HG02840 (cell line): ENCODE data around the gene PAQR4.

Experiments used
- ATAC-seq: cut with Tn5 transposase; IDR thresholded peaks from one replicate; pipeline ENCODE4 v1.9.1; 2021; ENCODE audit warnings: mild to moderate bottlenecking, moderate library complexity, moderate number of reproducible peaks; ENCODE audit not compliant: unreplicated experiment, low FRiP score

The PAQR4 gene

DNA sequence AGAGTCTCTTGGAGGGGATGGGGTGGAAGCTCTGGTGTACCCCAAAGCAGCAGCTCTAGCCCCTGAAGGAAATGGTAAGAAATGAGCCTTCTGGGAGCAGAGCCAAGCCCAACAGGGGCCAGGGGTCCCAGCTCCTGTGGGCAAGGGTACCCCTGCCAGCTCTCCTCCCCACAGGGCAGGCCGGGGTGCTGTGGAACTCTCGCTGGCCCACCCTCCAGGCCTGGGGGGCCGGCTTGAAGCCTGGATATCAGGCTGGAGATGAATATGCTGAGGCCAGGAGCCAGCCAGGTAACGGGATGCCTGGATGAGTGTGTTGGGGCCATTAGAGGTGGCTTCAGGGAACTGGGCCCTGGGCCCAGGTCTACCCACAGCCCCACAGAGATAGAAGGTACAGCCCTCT, 31.4 kb downstream of the PAQR4 start:
- no peak for ATAC-seq

DNA sequence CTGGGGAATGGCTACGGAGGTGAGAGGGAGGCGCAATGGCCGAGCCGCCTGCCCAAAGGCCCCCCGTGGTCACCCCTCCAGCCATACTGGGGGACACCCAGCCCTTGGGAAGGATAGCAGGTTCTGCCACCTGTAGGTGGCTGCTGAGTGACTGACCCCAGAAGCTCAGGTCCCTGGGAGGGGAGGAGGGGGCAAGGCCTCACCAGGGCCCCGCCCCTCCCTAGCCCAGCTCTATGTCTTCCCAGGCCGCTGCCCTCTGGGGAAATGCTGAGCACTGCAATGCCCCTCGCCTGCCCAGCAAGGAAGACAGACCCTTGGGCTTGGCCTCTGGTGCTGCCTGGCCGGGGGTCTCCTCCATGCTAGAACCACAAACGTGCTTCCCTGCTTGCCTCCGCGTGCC, 32.2 kb downstream of the PAQR4 start:
- ATAC-seq: no peak

DNA sequence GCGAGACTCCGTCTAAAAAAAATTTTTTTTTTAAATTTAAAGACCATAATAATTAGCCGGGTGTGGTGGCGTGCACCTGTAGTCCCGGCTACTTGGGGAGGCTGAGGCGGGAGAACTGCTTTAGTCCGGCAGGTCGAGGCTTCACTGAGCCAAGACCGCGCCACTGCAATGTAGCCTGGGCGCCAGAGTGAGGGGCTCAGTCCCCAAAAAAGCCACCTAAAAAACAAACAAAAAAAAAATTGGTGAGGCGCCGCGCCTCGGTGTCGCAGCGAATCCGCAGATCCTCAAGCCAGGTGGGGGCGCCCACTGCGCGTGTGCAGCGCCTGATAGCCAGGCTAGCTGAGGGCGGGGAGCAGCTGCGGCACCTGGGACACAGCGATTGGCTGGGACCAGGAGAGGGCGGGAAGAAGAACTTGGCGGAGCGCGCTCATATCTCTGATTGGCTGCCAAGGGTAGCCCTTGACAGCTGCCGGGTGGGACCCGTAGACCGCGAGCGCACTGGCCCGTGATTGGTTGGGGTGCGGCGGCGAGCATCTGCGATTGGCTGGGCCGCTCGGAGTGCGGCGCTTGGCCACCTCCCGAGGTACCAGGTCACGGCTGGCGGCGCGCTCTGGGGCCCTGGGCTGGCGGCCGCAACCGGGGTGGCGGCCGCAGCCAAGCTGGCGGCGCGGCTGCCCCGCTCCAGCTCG, 34.6 kb downstream of the PAQR4 start:
- peak; percentile 95 for ATAC-seq

DNA sequence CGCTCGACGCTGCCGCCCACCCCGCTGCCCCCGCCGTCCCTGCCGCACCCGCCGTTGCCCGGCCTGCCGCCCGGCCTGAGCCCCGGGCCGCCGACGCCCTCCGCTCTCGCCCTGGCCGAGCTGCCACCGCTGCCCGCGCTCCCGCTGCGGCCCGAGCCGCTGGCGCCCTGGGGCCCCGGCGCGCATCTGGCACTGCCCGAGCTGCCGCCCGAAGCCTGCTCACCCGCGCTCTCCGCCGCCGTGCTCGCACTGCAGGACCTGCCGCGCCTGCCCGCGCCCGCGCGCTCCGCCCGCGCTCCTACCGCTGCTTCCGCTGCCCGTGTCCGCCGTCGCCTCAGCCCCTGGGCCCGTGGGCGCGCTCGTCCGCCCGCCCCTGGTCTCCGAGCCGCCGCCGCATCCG, 35.2 kb downstream of the PAQR4 start:
- peak; percentile 17 for ATAC-seq

DNA sequence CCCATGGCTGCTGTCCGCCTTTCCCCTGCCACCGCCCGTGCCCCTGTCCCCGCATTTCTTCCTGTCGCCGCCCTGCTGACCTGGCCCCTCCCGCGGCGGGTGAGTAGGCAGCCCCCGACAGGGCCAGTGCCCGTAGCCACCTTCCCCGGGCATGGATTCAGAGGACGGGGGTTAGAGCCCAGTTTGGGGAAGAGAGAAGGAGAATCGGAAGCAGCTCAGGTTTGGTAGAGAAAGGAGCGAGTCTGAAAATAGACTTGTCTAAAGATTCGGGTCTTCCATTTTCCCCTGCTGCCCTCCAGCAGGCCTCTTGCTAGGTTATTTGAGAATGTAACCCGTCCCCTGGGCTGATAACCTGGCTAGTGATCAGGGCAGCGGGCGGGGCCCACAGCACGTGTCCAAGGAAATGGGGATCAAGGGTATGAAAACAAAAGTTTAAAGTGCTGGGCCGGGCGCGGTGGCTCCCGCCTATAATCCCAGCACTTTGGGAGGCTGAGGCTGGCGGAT, 35.7 kb downstream of the PAQR4 start:
- ATAC-seq: no peak

DNA sequence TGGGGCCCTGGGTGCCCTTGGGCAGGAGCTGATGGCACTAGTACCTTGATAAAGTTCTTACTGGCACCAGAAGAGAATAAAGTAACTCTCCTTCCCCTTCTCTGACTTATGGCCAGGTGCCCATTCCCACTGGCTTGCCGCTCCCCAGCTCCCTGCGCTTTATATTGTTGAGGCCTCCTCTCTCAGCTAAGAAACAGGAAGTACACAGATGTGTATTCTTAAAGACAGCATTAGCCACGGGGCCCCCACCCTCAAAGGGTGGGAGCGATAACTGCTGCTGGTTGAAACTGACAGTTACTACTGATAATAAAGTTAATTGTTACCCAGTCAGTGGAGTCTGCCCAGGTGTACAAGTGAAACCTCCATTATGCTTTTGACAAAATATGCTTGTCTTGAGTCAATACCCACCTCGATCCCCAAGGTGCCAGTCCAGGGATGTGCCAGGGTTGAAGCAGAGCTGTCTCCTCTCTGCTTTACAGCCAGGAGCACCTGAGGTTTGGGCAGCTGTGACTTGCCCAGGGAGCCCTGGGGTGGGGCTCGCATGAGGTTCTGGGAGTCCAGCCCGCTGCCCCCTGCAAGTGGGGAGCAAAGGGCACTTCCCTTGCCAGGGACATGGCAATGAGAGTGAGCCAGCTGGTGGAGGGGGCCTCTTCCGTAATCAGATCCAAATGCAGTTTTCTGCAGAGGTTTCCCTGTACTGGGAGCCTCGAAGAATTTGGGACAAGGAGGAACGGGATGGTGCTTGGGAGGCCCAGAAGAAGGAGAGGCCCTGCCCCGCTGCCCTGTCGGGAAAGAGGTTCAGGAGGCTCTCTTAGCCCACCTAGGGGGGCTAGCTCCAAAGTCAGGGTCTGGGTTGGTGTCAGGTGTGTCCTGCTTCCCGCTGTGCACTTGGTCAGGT, 38.2 kb downstream of the PAQR4 start:
- ATAC-seq: no peak

DNA sequence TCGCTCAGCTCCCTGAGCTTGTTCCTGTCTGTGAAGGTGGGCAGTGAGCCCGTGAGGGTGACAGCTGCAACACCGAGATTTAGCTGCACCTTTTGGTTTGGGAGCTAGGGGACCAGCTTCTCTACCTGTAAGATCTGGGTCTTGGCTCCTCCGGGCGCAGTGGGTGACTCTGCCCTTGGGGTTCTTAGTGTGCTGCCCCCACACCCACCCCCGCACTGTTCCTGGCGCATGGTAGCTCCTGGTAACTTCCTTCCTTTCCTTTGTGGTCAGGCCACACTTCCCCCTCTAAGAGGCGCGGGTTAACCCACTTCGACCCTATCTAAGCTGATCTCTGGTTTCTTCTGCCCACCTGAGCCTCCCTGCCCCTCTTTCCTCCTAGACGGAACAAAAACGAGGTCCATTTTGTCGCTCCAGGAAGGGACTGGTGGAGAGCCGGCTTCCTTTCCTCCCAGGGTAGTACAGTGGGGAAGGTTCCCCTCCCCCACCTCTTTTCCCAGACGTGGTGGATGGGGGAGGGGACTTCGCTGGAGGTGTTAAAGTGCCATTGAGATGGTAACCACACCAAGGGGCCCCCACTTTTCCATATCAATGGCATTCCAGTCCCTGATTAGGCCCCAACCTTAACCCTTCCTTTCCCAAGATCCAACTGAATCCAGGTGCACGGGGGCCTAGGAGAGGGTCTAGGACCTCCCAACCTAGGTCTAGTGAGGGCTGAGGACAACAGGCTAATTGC, 39.0 kb downstream of the PAQR4 start:
- ATAC-seq: no peak

DNA sequence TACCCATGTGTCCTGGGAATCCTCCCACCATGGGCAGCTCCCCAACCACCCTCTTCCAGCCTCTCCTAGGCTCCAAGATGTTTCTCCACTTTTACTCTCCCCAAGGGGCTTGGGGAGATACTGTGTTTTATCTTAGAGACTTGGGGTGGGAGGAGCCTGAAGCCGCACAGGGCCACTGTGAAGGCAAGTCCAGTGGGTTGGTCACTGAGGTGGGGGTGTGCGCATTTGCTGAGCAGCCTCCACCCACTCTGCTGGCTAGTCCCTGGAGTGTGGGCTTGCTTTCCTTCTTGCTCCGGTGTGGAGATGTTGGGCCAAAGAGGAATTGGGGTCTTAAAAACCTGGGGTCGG, 39.5 kb downstream of the PAQR4 start:
- ATAC-seq: no peak

DNA sequence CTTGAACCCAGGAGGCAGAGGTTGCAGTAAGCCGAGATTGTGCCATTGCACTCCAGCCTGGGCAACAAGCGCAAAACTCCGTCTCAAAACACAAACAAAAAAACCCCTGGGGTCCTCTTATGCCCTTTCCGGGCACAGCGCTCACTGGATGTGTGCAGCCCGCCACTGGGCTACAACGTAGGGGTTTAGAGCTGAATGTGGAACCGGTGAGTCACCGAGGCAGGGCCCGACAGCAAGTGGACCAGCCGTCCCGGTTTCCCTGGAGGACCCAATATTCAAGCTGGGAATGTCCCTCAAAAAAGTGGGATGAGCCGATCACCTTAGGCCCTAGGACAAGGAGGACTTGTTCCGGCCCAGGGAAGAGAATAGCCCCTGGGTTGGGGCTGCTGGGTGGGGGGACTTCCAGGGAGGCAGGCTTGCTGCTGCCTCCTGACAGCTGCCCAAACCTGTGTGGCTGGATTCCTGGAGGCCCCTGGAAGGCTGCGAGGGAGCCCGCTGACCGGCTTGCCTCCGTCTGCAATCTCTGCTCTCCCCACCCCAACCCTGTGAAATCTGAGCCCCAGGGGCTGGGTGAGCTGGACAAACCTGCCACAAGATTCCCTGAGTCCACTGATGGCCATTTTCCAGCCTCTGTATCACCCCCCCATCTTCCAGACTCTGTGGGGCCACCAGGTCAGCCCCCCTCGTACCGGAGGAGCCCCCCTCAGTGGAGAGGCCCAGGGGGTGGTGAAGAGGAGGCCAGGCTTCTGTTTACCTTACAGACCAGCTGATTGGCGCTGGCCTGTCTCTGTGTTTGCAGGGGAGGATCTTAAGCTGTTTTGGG, 40.6 kb downstream of the PAQR4 start:
- ATAC-seq: no peak

DNA sequence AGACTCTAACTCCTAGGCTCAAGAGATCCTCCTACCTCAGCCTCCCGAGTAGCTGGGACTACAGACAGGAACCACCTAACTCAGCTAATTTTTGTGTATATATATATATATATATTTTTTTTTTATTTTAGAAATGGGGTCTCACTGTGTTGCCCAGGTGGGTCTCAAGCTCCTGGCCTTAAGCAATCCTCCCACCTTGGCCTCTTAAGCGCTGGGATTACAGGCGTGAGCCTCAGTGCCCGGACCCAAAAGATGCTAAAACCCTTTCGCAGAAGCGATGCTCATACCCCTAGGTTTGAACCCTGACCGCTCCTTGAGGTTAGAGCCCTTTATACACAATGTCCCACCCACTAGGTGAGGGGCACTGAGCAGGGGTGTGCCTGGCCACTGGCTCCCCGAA, 41.4 kb downstream of the PAQR4 start:
- ATAC-seq: no peak

DNA sequence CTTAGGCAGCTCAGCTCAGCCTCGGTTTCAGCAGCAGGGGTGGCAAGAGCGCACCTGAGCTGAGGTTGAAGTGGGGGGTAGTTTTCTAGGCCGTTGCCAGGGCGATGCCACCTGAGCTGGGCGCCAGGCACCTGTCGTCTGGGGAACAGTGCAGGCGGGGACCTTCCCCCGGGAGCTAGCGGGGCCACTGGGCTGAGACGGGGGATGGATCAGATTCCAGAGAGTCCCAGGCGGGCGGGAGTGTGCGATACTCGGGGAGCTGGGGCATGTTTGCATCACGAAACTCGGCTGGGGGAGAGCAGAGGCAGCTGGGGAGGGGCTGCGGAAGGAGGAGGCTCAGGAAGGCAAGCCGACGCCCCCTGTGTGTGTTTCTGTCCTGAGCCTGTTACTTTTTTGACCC, 43.1 kb downstream of the PAQR4 start:
- no peak for ATAC-seq

DNA sequence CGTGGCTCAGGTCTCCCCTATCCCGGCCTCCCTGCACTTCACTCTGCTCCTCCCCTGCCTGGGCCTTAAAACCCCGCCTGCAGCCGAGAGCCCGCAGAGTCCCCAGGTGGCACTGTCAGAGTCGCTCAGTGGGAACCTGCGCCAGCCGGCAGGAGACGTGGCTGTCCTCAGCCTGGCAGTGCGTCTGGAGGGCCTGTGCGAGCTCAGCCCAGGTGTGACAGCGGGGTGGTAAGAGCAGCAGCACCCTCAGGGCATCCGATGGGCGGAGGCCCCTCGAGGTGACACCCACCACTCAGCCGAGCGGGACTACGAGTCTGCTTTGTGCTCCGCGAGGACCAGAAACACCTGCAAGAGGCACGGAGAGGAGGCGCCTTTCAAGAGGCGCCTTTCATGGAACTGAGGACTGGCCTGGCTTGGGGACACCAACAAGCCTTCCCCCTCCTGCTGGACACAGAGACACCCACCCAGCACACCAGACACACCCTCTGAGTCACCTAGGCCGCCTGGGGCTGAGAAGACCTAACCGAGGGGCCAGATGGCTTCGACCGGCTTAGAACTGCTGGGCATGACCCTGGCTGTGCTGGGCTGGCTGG, 43.8 kb downstream of the PAQR4 start, which contains the start of gene CLDN9:
TSS of gene CLDN9 (plus strand) at position 96 of the 593 bp plus-strand sequence. CDS start at position 536, 440 bp downstream.
- no peak for ATAC-seq

DNA sequence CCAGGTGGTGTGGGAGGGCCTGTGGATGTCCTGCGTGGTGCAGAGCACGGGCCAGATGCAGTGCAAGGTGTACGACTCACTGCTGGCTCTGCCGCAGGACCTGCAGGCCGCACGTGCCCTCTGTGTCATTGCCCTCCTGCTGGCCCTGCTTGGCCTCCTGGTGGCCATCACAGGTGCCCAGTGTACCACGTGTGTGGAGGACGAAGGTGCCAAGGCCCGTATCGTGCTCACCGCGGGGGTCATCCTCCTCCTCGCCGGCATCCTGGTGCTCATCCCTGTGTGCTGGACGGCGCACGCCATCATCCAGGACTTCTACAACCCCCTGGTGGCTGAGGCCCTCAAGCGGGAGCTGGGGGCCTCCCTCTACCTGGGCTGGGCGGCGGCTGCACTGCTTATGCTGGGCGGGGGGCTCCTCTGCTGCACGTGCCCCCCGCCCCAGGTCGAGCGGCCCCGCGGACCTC, 44.4 kb downstream of the PAQR4 start:
- ATAC-seq: no peak

DNA sequence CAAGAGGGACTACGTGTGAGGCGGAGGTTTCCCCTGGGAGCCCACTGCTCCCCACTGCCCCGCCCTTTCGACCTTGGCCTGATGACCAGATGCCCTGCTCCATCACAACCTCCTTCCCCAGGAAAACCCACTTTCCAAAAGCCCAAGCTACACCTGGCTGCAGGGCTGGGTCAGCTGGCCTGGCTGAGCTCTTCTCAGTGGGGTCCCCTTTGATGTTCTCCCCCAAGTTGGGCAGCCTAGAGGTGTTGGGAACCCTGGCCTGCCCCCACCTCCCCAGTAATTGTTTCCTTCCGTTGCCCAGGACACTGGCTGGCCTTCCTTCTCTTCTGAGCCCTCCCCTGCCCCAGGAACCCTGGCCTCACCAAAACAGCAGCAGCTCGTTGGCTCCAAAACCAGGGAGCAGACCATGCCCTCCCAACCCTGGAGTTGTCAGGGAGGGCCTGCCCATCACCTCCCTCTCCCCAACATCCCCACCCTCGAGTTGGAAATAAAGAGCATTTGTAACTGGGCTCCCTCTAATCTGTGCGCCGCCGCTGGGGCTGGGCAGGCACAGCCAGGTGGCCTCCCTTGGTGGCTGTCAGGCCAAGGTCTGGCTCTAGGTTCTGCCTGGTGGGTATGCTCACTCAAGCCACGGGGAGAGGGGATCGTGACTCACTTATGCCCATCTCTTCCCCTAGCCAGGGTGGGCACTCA, 45.0 kb downstream of the PAQR4 start:
- ATAC-seq: no peak

DNA sequence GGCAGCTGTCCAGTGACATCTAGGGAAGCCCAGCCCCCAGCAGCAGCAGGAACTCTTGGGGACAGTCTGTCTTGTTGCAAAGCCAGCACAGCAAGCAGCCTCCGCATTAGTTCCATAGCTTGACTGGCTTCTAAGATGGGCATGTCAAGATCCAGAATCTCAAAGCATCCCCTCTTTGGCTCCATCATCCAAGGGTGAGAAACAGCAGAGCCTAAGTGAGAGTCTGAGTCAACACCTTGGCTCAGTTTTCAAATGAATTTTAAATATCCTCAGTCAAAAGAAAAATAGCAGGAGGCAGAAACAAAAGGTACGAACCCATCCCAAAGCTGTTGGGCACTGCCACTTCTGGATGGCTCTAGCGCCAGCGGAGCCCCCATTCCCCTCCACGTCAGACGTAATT, 45.8 kb downstream of the PAQR4 start:
- no peak for ATAC-seq

DNA sequence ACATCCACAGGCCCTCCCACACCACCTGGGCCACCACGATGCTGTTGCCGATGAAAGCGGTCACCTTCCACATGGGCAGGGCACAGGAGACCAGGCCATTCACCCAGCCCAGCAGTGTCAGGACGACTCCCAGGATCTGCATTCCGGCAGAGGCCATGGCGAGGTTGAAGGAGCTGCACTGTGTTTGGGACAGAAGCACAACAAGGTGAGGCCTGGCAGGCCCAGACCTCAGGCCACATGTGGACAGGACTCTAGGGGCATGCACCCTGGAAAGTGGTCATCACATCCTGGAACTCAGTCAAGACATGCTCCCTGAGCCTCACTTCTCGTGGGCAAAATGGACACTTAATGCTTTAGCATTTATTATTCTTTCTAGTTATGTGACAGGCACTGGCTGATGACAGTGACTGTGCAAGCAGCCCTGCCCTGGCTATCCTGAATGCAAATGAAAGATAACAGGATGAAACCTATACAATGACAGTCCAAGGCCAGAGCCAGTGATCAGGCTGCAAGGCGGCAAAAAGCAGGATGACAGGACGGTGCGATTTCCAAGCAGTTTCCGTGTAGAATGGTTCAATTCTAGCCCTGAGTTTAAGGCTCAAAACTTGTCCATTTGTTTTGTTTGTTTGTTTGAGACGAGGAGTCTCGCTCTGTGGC, 46.8 kb downstream of the PAQR4 start:
- ATAC-seq: no peak

DNA sequence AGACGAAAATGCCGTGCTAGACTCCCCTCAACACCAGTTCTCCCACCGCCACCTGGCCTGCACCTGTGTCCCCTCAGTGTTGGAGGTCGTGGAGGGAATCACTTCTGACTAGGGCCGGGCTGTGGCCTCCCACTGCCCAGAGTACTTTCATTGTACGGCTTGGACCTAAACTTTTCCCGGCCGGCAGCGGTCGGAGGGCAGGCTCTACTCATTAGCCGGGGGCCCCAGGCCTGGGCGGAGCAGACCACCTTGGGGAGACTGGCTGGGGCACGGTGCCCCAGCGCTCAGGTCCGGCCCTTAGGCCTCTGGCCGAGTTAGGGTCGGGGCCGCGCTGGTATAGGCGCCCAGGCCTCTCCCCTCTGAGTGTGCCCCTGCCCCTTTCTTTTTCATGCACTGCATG, 48.2 kb downstream of the PAQR4 start:
- no peak for ATAC-seq

DNA sequence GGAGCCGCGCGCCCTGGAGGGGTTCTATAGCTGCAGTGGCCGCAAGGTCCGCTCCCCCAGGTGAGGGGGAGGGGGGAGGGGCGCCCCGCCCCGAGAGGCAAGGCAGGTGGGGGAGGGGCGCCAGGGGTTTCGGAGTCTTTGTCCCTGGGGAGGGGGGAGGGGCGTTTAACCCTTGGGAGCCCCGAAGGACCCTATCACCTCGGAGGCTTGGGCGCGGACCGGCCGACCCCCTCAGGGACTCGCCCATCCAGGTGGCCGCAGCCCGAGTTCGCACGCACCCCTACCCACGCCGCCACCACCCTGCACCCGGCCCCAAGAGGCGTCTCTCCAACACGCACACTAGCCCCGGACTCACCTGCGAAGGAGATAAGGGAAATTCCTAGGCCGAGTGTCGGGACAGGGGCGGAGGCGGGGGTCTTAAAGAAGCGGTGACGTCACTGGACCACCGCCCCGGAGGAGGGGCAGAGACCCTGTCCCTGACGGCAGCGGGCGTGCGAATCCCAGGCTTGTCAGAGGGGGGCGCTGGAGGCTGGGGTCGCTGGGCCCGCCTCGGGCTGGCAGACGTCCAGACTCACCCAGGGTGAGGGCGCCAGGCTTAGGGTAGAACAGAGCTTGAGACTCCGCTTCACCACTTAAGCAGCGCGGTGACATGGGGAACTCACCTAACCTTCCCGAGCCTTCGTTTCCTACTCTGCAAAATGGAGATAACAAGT, 48.8 kb downstream of the PAQR4 start, which contains the start of gene CLDN6:
TSS of gene CLDN6 (minus strand) at position 390 of the 713 bp plus-strand sequence. CDS start 2,162 bp downstream, outside the sequence.
- no peak for ATAC-seq
